Measurements from ENCODE around the gene AMH.

The AMH gene

GRCh38 chr19:2221918-2222317, 27.2 kb upstream of the AMH start:
- DNase-seq, result no peak

GRCh38 chr19:2223391-2223790, 25.7 kb upstream of the AMH start:
- DNase-seq, result no peak

GRCh38 chr19:2223959-2224358, 25.2 kb upstream of the AMH start:
- no peak for DNase-seq

- no peak for DNase-seq
These were observed 24.3 kb upstream of the AMH start for GRCh38 chr19:2224754-2225349.

GRCh38 chr19:2225415-2226050, 23.6 kb upstream of the AMH start:
- no peak for DNase-seq

GRCh38 chr19:2226051-2226839, 22.9 kb upstream of the AMH start:
- no peak for DNase-seq

GRCh38 chr19:2226840-2227360, 22.2 kb upstream of the AMH start:
- no peak for DNase-seq

GRCh38 chr19:2227415-2228156, 21.5 kb upstream of the AMH start:
- no peak for DNase-seq

- DNase-seq, result no peak
These were observed 20.7 kb upstream of the AMH start for GRCh38 chr19:2228157-2229030.

- no peak for DNase-seq
These were observed 19.8 kb upstream of the AMH start for GRCh38 chr19:2229103-2230032.

- no peak for DNase-seq
These were observed 19.0 kb upstream of the AMH start for GRCh38 chr19:2230033-2230531.

GRCh38 chr19:2230807-2231533, 18.2 kb upstream of the AMH start:
- no peak for DNase-seq

- DNase-seq, result no peak
These were observed 17.4 kb upstream of the AMH start for GRCh38 chr19:2231621-2232221.

- DNase-seq, result no peak
These were observed 16.6 kb upstream of the AMH start for GRCh38 chr19:2232286-2233151.

GRCh38 chr19:2233601-2234280, 15.4 kb upstream of the AMH start:
- no peak for DNase-seq

GRCh38 chr19:2234996-2235380, 14.1 kb upstream of the AMH start:
- no peak for DNase-seq

- no peak for DNase-seq
These were observed 13.6 kb upstream of the AMH start for GRCh38 chr19:2235381-2236063.

GRCh38 chr19:2236064-2236313, 13.1 kb upstream of the AMH start:
- DNase-seq, result no peak
